Bronchial epithelial cell (primary cell): ENCODE measurements around the gene DMKN. TPM values are rescaled to one million over a fixed set of nuclear protein-coding genes. Genes with fewer than 3 reads are reported as not detected.

ENCODE experiments used
- DNase-seq: peaks from one replicate; pipeline ENCODE4 v3.0.0-alpha.2; 2010; ENCODE audit warnings: low read depth
- FAIRE-seq: peaks from 2 replicates; lab custom pipeline; 2011; peaks lifted over from hg19 to GRCh38; lab: Jason Lieb, UNC
- H3K27me3 ChIP-seq: 2 replicates; pipeline ENCODE4 v1.5.1; 2011; ENCODE audit warnings: low read length; ENCODE audit not compliant: control insufficient read depth, insufficient read depth
- H3K36me3 ChIP-seq: 2 replicates; pipeline ENCODE4 v1.5.1; 2011; ENCODE audit warnings: low read length; ENCODE audit not compliant: control insufficient read depth, insufficient read depth
- H3K4me3 ChIP-seq: 2 replicates; pipeline ENCODE4 v1.5.1; 2011; ENCODE audit warnings: mild to moderate bottlenecking, low read depth, low read length, control low read depth
- total RNA-seq: library from RNA; depleted of rRNA; stranded (reverse); fragments of >200 nt; gene quantifications from 2 replicates; pipeline ENCODE4 v1.2.1, GENCODE V29; 2014
- TF ChIP-seq, protein P1 (sequence below): IDR thresholded peaks from 2 replicates; pipeline ENCODE4 v1.5.1; 2011; ENCODE audit warnings: mild to moderate bottlenecking, moderate library complexity, low read length, control low read depth, inconsistent platforms; ENCODE audit not compliant: insufficient read depth, severe bottlenecking

DMKN gene
- total RNA-seq, 1 donor from 2014 or later: 97.4 TPM

DNA sequence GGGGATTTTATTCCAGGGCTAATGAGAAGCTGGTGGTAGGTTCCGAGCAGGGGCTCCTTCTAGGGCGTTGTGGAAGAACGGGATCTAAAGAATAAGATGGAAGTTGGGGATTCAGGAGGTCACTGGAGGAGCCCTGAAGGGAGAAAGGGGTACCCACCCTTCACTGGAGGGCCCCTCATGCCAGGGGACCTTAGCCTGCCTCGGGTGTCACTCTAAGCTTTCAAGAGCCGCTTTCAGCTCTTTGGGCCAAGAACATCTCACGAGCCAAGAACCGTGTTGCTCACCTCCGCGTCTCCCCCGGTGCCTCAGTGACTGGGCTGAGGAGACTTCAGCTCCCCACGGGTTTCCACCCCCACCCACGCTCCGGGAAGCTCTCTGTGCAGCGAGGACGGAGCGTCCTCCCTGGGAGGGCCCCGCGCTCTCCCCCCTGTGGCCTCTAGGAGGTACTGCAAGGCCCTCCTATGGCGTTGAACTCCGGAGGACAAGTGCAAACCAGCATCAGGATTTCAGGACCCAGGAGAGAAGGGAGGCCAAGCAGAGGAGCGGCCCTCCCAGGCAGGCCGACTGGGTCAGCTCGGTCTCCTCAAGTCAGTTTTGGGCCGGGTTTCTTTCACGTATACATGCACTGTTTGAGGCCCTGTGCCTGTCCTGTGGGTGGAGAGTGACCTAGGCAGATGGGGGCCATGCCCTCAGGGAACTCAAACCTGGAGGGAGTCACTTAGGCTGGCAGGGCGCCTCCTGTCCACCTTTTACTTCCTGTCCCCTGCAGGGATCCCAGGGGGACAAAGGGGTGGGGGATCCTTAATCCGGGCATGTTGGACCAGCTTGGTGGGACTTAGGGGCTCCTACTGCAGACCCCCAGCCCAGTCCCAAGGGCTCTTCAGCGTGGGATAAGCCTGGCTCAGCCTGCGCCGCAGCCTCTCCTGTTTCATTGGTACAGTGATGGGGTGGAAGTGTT lies 18.1 kb downstream of the DMKN start:
- TF ChIP-seq, protein P1, sequence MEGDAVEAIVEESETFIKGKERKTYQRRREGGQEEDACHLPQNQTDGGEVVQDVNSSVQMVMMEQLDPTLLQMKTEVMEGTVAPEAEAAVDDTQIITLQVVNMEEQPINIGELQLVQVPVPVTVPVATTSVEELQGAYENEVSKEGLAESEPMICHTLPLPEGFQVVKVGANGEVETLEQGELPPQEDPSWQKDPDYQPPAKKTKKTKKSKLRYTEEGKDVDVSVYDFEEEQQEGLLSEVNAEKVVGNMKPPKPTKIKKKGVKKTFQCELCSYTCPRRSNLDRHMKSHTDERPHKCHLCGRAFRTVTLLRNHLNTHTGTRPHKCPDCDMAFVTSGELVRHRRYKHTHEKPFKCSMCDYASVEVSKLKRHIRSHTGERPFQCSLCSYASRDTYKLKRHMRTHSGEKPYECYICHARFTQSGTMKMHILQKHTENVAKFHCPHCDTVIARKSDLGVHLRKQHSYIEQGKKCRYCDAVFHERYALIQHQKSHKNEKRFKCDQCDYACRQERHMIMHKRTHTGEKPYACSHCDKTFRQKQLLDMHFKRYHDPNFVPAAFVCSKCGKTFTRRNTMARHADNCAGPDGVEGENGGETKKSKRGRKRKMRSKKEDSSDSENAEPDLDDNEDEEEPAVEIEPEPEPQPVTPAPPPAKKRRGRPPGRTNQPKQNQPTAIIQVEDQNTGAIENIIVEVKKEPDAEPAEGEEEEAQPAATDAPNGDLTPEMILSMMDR: peak; percentile 97
- no peak overlapping the region for H3K4me3 ChIP-seq
- FAIRE-seq (peak; percentile 75), DNase-seq (peak; percentile 46)
- peaks cover 3% of the 10 kb centered on the region for H3K36me3 ChIP-seq
- no peaks in the 10 kb centered on the region for H3K27me3 ChIP-seq

- Histone ChIP-seq H3K27me3 (peaks cover 3% of the 10 kb centered on the region), H3K4me3 (no peak overlapping the region), H3K36me3 (peaks cover 1% of the 10 kb centered on the region)
- no peak for FAIRE-seq
- DNase-seq: peak; percentile 8
- TF ChIP-seq, protein P1: no peak
Observed at GRCh38 chr19:35493971-35494370, 19.5 kb downstream of the DMKN start.

DNA sequence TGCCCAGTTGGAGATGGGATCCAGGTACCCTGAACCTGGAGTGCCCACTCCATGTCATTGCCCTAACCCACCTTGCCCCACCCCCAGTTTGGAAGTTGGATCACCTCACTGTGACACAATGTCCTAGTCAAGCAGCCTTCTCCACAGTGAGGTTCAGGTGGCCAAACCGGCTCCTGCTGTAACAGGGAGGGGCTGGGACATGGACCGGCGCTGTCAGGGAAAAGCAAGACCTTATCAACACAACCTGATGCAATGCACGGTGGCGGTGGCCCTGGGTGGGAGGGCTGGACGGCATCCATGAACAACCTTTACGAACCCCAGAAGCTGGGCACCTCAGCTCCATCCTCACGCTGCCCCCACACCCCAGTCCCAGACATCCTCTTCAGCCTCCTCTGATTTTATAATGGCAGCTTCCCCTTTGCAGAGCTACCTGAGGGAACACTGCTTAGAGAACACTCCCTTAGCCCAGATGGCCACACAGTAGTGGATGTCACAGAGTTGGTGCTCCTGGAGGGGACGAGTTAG lies 21.6 kb downstream of the DMKN start:
- TF ChIP-seq, protein P1: no peak
- no peaks in the 10 kb centered on the region for H3K36me3 ChIP-seq
- DNase-seq: no peak
- no peak overlapping the region for H3K4me3 ChIP-seq
- peaks cover 9% of the 10 kb centered on the region for H3K27me3 ChIP-seq
- no peak for FAIRE-seq

DNA sequence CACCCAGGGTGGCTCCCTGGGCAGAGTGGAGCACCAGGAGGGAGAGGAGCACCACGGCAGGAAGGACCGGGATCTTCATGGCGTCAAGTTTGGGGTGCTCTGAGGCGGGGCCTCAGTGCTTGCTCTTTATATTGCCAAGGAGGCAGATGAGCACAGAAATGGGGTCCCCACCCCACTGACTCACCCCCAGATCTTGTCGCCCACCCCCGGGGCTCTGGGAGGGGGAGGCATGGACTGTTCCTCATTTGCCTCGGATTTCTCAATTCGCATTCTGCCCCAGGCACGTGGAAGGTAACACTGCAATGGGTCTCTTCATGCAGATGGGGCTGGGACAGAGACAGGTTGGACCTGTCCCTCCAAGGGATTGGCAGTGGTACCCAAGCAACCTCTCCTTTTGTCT lies 23.1 kb downstream of the DMKN start, which contains the start of gene KRTDAP:
KRTDAP (minus strand) TSS at position 101 of the 400 bp plus-strand sequence; CDS start at position 79, 22 bp downstream.
- Histone ChIP-seq H3K36me3 (no peaks in the 10 kb centered on the region), H3K4me3 (no peak within 1 kb of the TSS), H3K27me3 (peaks cover 9% of the 10 kb centered on the region)
- no peak for FAIRE-seq
- TF ChIP-seq, protein P1: no peak
- no peak for DNase-seq

DNA sequence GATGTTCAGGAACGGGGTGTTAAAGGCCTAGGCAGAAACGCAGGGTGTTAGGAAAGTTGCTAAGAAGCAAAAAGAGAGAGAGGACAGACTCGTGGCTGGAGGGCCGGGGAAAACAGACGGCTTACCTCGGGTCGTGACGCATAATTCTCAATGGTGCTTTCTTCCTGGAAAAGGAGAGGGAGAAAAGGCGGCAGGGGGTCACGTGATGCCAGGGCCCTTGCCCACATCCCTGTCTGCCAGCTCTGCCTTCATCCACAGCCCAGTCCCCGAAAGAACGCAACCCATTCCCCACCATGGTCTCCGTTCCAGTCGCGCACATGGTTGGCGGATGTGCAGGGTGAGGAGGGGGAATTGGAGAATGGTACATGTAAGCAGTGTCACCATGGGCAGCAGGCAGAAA lies 24.8 kb downstream of the DMKN start:
- H3K4me3 ChIP-seq: no peak overlapping the region
- no peak for FAIRE-seq
- DNase-seq: no peak
- H3K36me3 ChIP-seq: no peaks in the 10 kb centered on the region
- TF ChIP-seq, protein P1: no peak
- peaks cover 9% of the 10 kb centered on the region for H3K27me3 ChIP-seq
